ENCODE data around the gene GNG14. TPM values are rescaled to one million over a fixed set of nuclear protein-coding genes. Genes with fewer than 3 reads are reported as not detected.

Gene GNG14
- total and polyA plus RNA-seq, 10 of the 15 experiments (the other 5 are each of a cell fraction or from before 2014, with no cell fraction given), result not detected

- peak; percentile 92 for TF ChIP-seq KLF5 (IDR thresholded peaks at IDR 0.05; ENCODE audit: partially characterized antibody)
- no peak for TF ChIP-seq NFXL1 (IDR thresholded peaks at IDR 0.05; ENCODE audit: borderline replicate concordance)
- no peak; the same call in 1 of the 2 replicates for TF ChIP-seq IRF5 (IDR thresholded peaks at IDR 0.05; ENCODE audit: borderline replicate concordance)
- peak; percentile 76; the same call in 1 of the 2 replicates for TF ChIP-seq NKRF (conservative IDR thresholded peaks at IDR 0.05)
- peak; percentile 64 for TF ChIP-seq RAD51 (IDR thresholded peaks at IDR 0.05)
- TF ChIP-seq BCL11A (IDR thresholded peaks at IDR 0.05; ENCODE audit: low read depth, low read length), result no peak
- TF ChIP-seq POU2F2 (IDR thresholded peaks at IDR 0.05; ENCODE audit: borderline replicate concordance, low read depth, low read length), result no peak
- TF ChIP-seq FOS (IDR thresholded peaks at IDR 0.05; ENCODE audit: borderline replicate concordance, extremely low read depth, insufficient read length), result no peak
- TF ChIP-seq PKNOX1 (IDR thresholded peaks at IDR 0.05), result peak; percentile 83
- peak; percentile 84 for TF ChIP-seq GATAD2B (conservative IDR thresholded peaks at IDR 0.05; ENCODE audit: low read depth)
- peak; percentile 57; the same call in 1 of the 2 replicates for TF ChIP-seq POLR2AphosphoS2 (IDR thresholded peaks at IDR 0.05; ENCODE audit: low read depth, low read length)
- TF ChIP-seq HDAC2 (IDR thresholded peaks at IDR 0.05), result no peak
- TF ChIP-seq YBX1 (IDR thresholded peaks at IDR 0.05), result no peak
- no peak for TF ChIP-seq MEF2A (IDR thresholded peaks at IDR 0.05; ENCODE audit: insufficient read depth, low read depth, low read length)
- TF ChIP-seq ZNF24 (IDR thresholded peaks at IDR 0.05), result peak; percentile 39; the same call in 1 of the 2 replicates
- peak; percentile 93; the same call in 1 of the 2 replicates for TF ChIP-seq WRNIP1 (IDR thresholded peaks at IDR 0.05; ENCODE audit: borderline replicate concordance, low read depth, low read length)
- TF ChIP-seq LARP7 (IDR thresholded peaks at IDR 0.05), result peak; percentile 67
- TF ChIP-seq E2F8 (IDR thresholded peaks at IDR 0.05; ENCODE audit: low read depth, partially characterized antibody), result peak; percentile 100
- peak; percentile 91 for TF ChIP-seq FOXK2 (IDR thresholded peaks at IDR 0.05)
- no peak for TF ChIP-seq MYB (IDR thresholded peaks at IDR 0.05; ENCODE audit: borderline replicate concordance, low read depth, low read length)
- no peak for TF ChIP-seq RBBP5 (conservative IDR thresholded peaks at IDR 0.05)
- peak in 1 of 2 experiments; percentile 23; a peak in 1 of 4 replicates for TF ChIP-seq BHLHE40 (IDR thresholded peaks at IDR 0.05; ENCODE audit: borderline replicate concordance in 1 of 2, low read depth in 2 of 2, low read length in 1 of 2)
- TF ChIP-seq EGR1 (IDR thresholded peaks at IDR 0.05; ENCODE audit: borderline replicate concordance in 1 of 2, low read depth in 2 of 2, low read length in 2 of 2), result peak in 1 of 2 experiments; percentile 16; a peak in 1 of 3 replicates
These were observed 18.3 kb upstream of the GNG14 start (continued) for GRCh38 chr19:12669270-12670158.
